ENCODE results near the gene NPPA.

The NPPA gene

DNA sequence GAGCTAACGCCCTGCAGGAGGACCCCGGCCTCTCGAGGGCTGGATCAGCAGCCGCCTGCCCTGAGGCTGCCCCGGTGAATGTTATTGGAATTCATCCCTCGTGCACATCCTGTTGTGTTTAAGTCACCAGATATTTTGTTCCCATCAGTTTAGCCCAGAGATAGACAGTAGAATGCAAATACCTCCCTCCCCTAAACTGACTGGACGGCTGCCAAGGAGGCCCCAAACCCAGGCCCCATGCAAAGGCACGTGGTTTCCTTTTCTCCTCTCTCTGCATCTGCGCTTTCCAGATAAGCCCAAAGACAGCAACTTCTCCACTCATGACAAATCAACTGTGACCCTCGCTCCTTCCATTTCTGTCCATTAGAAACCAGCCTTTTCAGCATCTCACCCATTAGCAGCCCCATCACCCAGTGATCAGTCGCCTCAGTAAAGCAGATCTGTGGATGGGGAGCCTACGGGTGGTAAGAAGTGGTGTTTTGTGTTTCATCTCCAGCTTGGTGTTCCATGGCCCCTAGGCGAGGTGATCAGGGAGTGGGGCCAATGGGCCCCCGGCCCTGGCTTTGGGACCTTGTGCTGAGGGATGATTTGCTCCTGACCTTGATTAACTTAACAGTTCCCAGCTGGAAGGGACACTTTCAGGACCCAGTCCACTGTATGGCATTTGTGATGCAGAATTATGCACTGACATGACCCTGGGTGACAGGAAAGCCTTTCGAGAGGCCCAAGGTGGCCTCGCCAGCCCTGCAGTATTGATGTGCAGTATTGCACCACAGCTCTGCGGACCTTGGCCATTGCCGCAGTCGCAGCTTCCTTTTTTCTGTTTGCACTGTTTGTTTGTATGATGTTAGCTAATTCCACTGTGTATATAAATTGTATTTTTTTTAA is 5.2 kb downstream of the NPPA start:
- no peak for DNase-seq (ENCODE audit: low read depth in 2 of 2)

DNA sequence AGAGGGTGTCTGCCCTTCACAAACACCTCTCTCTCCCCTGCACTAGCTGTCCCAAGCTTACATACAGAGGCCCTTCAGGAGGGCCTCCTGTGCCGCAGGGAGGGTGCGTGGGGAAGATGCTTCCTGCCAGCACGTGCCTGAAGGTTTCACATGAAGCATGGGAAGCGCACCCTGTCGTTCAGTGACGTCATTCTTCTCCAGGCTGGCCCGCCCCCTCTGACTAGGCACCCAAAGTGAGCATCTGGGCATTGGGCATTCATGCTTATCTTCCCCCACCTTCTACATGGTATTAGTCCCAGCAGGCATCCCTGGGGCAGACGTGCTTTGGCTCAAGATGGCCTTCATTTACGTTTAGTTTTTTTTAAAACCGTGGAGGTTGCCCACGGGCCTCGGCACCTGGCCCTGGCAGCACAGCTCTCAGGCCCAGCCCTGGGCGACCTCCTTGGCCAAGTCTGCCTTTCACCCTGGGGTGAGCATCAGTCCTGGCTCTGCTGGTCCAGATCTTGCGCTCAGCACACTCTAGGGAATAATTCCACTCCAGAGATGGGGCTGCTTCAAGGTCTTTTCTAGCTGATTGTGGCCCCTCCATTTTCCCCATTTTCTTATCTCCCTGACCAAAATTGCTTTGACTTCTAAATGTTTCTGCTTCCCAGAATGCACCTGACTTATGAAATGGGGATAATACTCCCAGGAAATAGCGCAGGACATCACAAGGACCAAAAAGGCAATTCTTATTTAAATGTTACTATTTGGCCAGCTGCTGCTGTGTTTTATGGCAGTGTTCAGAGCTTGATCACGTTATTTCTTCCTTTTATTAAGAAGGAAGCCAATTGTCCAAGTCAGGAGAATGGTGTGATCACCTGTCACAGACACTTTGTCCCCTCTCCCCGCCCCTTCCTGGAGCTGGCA is 6.1 kb downstream of the NPPA start:
- DNase-seq (ENCODE audit: low read depth in 2 of 2): no peak

DNA sequence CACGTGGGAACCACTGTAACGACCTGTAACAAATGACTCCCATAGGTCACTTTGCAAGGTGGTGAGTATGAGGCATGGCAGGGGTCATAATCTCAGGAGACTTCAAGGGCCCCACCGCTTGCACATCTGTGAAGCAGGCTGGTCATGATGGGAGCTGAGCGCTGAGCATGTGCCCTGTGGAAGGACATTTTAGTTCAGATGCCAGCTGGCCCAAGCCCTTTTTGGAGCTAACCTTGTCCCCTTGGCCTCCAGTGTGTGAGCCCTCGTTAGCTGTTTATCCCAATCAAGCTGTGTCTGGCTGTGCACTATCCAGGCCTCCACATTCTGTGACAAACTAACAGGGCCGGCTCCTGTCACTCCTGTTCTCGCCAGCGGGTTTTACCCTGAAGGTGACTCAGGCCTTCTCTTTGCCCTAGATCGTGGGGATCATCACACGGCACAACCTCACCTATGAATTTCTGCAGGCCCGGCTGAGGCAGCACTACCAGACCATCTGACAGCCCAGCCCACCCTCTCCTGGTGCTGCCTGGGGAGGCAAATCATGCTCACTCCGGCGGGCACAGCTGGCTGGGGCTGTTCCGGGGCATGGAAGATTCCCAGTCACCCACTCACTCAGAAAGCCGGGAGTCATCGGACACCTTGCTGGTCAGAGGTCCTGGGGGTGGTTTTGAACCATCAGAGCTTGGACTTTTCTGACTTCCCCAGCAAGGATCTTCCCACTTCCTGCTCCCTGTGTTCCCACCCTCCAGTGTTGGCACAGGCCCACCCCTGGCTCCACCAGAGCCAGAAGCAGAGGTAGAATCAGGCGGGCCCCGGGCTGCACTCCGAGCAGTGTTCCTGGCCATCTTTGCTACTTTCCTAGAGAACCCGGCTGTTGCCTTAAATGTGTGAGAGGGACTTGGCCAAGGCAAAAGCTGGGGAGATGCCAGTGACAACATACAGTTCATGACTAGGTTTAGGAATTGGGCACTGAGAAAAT is 7.6 kb downstream of the NPPA start:
- DNase-seq (ENCODE audit: low read depth in 2 of 2): no peak

DNA sequence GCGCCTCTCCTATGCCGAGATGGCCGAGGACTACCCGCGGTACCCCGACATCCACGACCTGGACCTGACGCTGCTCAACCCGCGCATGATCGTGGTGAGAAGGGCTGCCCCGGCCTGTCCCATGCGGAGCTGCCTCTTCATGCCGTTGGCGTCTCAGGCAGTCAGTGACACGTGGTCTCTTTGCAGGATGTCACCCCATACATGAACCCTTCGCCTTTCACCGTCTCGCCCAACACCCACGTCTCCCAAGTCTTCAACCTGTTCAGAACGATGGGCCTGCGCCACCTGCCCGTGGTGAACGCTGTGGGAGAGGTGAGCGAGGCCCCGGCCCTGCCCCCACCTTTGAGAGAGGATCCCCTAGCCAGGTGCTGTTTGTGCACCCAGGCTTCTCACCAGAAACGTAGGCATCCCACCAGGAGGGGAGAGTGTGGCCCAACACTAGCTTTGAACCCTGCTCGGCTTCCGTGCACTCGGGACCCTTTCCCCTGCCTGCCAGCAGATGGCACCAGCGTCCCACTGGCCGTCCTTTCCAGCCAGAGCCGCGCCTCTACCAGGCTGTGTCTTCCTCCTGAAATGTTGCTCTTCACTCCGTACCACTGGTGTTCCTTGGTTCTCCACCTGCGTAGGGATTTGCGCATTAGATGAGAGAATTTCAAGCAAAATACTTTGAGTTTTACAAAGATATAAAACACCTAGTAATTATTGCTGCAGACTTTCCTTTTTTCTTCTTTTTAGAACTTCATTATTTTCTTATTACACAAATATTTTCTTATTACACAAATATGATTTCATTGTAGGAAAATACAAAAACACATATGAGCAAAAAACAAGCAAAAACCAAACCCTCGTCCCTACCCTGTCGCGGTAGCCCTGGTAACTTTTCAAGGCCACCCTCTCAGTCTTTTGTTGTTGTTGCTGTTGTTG is 9.0 kb downstream of the NPPA start:
- DNase-seq (ENCODE audit: low read depth in 2 of 2): no peak

DNA sequence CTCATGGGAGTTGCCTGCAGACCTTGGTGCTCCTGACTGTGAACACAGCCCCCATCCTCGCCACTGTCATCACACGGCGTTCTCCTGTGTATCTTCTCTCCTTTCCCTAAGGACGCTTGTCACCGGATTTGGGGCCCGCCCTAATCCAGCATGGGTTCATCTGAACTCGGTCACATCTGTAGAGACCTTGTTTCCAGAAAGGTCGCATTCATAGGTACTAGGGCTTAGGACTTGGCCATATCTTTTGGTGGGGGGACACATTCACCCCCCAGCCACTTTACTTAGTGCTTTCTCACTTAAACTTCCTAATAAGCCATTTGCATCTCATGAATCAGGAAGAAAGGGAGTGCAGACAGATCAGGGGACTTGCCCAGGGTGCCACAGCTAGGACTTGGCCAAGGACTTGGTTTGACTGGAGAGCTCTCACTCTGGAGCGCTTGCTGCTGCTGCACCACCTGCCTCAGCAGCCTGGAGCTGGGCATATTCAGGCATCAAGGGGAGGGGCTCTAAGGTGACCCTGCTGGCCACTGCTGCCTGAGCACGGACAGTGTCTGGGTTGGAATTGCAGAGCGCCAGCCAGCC is 9.7 kb downstream of the NPPA start:
- no peak for DNase-seq (ENCODE audit: low read depth in 2 of 2)

DNA sequence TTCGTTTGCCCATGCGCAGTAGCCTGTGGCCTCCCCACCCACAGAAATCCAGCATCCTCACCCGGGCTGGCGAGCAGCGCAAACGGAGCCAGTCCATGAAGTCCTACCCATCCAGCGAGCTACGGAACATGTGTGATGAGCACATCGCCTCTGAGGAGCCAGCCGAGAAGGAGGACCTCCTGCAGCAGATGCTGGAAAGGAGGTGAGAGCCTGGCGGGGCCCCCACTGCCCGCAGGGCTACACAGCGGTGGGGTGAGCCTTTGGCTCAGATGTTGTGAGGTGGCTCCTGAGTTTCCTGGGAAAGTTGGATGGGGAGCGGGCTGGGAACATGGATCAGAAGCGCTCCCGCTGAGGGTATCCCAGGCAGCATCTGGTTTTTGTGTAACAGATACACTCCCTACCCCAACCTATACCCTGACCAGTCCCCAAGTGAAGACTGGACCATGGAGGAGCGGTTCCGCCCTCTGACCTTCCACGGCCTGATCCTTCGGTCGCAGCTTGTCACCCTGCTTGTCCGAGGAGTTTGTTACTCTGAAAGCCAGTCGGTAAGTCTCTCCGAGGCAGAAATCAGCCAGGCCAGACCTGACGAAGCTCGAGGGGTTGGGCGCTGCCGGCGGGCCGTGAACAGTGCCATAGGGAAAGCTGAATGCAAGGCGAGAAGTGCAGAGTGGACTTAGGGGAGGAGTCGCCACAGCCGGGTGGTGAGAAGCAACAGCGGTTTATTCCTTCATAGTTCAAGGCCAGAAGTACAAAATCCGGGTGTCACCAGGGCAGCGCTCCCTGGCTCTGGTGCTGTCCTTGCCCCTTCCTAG is 10.4 kb downstream of the NPPA start:
- DNase-seq (ENCODE audit: low read depth in 2 of 2): no peak

DNA sequence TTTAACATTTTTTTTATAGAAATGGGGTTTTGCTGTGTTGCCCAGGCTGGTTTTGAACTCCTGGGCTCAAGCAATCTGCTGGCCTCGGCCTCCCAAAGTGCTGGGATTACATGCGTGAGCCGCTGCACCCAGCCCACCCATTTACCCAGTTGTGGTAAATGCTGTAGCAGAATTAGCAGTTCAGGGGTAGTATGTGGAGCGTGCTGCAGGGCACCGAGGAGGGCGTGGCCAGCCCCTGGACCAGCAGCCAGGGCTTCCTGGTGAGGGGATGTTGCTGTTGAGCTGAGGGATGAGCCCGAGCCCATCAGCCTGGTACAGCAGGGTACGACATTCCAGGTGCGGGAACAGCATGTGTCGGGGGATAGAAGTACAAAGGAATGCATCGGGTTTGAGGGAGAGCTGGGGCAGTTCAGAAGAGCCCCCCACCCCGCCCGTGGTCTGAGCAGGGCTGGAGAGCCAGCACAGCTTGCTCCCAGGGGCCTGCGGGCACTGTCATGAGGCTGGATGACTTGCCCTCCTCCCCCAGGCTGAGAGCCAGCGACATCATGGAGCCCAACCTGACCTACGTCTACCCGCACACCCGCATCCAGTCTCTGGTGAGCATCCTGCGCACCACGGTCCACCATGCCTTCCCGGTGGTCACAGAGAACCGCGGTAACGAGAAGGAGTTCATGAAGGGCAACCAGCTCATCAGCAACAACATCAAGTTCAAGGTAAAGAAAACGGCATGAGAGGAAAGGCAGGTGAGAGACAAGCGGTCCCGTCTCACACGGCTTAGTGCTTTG is 11.9 kb downstream of the NPPA start:
- DNase-seq (ENCODE audit: low read depth in 2 of 2): no peak

DNA sequence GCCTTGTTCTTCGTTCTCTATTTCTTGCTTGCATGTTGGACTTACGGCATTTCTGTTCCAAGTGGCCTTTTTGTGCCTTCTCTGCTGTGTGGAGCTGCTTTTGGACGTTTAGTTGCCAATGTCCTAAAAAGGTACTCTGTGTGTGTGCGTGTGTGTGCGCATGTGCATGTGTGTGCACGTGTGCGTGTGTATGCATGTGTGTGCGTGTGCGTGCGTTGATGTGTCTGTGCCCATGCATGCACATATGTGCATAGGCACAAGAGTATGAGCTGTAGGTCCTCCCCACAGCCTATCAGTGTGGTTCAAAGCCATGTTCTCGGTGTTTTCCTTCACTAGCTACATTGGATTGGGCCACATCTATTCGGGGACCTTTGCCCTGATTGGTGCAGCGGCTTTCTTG is 13.7 kb downstream of the NPPA start:
- DNase-seq (ENCODE audit: low read depth in 2 of 2): no peak

DNA sequence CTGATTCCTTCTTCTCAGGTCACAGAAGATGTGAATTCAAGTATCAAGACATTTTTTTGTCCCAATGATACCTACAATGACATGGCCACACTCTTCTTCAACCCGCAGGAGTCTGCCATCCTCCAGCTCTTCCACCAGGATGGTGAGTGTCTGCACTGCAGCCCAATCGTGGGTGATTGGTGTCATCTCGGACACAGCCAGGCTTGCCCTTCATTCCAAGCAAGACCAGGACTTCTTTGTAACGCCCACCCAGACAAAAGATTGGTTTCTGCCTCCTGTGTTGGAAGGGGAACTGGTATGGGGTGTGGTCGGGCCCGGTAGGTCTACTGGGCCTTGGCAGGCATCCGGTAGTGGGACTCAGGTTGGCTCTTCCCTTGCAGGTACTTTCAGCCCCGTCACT is 14.1 kb downstream of the NPPA start:
- no peak for DNase-seq (ENCODE audit: low read depth in 2 of 2)

DNA sequence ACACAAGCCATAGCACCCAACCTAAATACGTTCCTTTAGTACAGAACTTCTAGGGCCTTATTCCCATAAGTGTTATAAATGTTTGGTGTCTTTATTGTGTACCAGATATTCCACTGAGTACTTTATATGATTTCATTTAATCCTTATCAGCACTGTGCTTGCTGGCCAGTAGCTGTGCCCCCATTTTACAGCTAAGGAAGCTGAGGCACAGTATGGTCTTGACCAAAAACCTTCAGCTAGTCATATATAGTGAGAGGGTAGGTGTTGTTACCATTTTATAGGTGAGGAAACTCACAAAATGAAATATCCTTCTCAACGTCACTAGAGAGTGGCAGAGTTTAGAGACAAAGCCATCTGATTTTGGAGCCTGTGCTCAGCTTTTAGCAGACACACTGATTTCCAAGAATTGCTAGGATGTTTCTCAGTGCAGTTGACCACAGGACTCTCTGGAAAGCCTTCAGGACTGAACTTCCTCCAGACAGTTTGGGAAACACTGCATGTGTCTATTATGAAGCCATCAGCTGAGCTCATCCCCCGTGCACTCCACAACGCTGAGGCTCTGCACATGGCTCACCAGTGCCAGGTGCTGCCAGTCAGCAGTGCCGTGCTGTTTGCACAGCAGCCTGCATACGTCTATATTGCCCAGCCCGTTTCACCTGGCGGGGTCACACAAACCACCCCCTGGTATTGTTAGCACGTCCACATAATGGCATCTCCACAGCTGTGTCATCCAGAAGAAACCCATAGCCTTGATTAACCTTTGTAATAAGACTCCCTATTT is 15.4 kb downstream of the NPPA start:
- no peak for DNase-seq (ENCODE audit: low read depth in 2 of 2)

DNA sequence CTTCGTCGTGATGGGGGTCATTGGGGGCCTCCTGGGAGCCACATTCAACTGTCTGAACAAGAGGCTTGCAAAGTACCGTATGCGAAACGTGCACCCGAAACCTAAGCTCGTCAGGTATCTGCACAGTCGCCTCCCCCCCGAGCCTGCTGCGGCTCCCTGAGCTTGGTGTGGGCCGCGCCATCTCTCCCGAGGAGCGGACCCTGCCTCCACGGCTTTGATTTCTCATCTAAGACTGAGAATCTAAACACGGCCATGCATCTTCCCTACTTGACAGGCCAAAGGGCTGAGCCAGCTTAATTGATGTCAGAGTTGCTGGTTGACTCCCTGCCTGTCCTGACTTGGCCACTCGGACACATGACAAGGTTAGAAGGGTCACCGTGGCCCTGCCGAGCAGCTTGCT is 19.1 kb downstream of the NPPA start:
- DNase-seq (ENCODE audit: low read depth in 2 of 2): no peak

DNA sequence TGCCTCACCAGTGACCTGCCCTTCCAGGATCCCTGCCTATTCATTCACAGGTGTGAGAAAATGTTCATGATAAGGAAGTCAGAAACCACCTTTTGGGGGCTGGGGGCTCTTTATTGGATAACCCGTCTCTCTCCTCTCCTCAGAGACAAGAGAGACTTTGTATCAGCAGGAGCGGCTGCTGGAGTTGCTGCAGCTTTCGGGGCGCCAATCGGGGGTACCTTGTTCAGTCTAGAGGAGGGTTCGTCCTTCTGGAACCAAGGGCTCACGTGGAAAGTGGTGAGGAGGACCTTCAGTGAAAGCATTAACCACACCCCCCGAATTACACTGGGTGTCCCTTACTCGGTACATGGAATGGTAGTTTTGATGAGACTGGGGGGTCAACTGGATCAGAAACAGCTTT is 20.6 kb downstream of the NPPA start:
- no peak for DNase-seq (ENCODE audit: low read depth in 2 of 2)

DNA sequence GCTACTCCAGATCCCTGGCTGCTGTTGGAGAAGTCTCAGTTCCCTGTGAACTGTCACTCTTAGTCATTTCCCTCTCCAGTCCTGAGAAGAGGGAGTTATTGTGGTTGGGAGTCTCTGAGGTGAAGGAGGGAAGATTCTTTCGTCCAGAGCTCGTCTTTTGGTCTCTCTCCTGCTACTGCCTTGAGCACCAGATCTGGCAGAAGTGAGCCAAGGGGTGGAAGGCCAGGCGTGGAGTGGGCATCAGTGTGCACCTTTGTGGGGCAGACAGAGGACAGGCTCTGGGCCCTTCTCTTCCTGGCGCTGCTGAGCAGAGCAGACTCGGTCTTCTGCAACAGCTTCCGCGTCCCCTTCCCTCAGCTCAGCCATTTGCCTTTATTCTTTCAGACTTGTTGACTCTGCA is 22.5 kb downstream of the NPPA start:
- no peak for DNase-seq (ENCODE audit: low read depth in 2 of 2)

DNA sequence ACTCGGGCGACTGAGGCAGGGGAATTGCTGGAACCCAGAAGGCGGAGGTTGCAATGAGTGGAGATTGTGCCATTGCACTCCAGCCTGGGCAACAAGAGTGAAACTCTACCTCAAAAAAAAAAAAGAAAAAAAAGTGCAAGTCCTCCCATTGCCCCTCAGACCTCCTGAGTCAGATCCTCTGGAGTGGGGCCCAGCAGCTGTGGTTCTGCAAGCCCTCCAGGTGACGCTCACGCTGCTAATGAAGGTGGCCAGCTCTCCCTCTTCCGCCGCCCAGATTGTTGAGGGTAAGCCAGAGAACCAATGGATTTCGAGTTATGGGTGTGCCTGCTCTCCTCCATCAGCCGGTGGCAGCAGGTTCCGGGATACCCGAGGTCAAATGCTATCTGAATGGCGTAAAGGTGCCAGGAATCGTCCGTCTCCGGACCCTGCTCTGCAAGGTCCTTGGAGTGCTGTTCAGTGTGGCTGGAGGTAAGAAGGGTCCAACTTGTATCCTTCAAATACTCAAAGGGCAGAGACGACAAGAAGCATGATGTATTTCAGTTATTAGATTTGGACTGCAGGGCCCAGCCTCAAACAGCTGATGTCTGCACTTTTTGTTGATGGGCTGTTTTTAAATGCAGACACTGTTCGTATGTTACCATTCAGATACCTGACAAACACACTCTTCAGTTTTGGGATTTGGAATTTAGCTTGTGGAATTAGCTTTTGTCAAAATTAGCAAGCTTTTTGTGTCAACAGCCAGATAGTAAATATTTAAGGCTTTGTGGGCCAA is 24.0 kb downstream of the NPPA start:
- no peak for DNase-seq (ENCODE audit: low read depth in 2 of 2)

DNA sequence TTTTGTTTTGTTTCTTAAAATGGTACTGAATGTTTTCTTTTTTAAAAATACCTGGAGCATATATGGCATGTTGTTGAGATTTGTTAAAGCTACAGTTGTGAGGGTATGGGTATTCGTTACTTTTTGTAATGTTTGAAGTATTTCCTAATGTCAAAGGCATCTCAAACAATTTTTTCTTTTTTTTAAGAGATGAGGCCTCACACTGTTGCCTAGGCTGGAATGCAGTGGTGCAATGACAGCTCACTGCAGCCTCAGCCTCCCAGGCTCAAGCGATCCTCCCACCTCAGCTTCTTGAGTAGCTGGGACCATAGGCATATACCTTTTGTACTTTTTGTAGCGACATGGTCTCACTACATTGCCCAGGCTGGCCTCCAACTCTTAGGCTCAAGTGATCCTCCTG is 25.5 kb downstream of the NPPA start:
- no peak for DNase-seq (ENCODE audit: low read depth in 2 of 2)

DNA sequence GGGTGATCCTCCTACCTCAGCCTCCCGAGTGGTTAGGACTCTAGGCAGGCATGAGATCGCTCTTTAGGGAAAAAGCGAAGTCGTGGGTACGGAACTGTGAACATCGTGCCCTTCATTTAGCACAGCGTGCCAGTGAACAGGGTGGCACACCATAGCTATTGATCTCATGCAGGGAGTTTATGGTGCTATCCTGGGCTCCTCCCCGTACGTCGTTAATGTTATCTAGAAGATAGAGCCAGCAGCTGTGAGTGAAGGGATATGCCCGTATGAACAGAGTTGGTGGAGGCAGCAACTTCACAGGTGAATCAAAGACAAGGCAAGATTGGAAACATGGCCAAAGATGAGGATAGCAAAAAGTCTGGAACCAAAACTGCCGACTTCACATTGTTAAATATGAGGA is 30.4 kb downstream of the NPPA start:
- DNase-seq (ENCODE audit: low read depth in 2 of 2): no peak

DNA sequence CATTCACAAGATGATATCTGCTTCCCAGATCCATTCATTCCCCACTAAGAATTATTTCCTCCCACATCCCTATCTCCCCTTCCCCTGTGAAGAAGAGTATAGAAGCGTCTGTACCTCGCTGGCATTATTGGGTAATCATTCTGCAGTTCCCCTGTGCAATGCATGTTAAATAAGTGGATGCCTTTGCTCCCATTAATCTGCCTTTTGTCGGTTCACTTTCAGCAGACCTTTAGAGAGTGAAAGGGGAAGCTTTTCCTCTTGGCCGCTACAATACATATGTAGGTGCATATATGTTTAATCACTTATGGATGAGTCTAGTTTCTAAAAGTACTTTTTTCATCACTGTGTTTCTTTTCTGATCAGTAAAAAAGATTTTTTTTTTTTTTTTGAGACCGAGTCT is 34.6 kb downstream of the NPPA start:
- DNase-seq (ENCODE audit: low read depth in 2 of 2): no peak

Data from fibroblast of skin of left biceps (primary cell).